OCI-M1 (cell line): ENCODE measurements around the gene MARS1.

Experiments
- DNase-seq: peaks from one replicate; lab custom pipeline; 2025; lab: John Stamatoyannopoulos, UW

The MARS1 gene

GRCh38 chr12:57551637-57552305, 63.9 kb downstream of the MARS1 start:
- no peak for DNase-seq

- DNase-seq, result peak; percentile 57
Measured at GRCh38 chr12:57552306-57552651, 64.4 kb downstream of the MARS1 start.

- peak; percentile 67 for DNase-seq
Measured at GRCh38 chr12:57552835-57553313, 65.0 kb downstream of the MARS1 start.

- DNase-seq, result no peak
Measured at GRCh38 chr12:57553343-57554202, 65.7 kb downstream of the MARS1 start.

- DNase-seq, result no peak
Measured at GRCh38 chr12:57554453-57554852, 66.6 kb downstream of the MARS1 start.

- no peak for DNase-seq
Measured at GRCh38 chr12:57554897-57555296, 67.0 kb downstream of the MARS1 start.

GRCh38 chr12:57558864-57559263, 71.0 kb downstream of the MARS1 start:
- DNase-seq, result no peak

- DNase-seq, result no peak
Measured at GRCh38 chr12:57560516-57560915, 72.6 kb downstream of the MARS1 start.

GRCh38 chr12:57561117-57561516, 73.2 kb downstream of the MARS1 start:
- DNase-seq, result peak; percentile 9

GRCh38 chr12:57563358-57563757, 75.5 kb downstream of the MARS1 start:
- no peak for DNase-seq

- no peak for DNase-seq
Measured at GRCh38 chr12:57564178-57564740, 76.4 kb downstream of the MARS1 start.
